ENCODE results near the gene CACNA1C.

- TF ChIP-seq CTCF (conservative IDR thresholded peaks at IDR 0.05; ENCODE audit: low read depth, low read length) (no peak), EZH2 (IDR thresholded peaks at IDR 0.05; ENCODE audit: borderline replicate concordance, low read depth, low read length, poor library complexity, severe bottlenecking) (no peak)
Measured at GRCh38 chr12:2150833-2151232, 98.0 kb downstream of the CACNA1C start.

Measured in A673 (cell line).